ENCODE results near the gene SETD3. TPM values are rescaled to one million over a fixed set of nuclear protein-coding genes. Genes with fewer than 3 reads are reported as not detected.

Gene SETD3
- total RNA-seq, 4 donors from 2014 or later = 135 to 170 (median 148) TPM

DNA sequence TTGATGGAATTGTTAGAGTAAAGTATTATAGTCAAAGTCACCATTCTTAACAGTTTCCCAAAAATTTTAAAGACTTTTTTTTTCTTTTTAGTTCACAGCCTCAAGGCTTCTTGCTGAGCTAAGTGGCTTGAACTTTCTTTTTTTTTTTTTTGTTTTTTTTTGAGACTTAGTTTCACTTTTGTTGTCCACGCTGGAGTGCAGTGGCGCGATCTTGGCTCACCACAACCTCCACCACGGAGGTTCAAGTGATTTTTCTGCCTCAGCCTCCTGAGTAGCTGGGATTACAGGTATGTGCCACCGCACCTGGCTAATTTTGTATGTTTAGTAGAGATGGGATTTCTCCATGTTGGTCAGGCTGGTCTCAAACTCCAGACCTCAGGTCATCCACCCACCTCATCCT is 92.8 kb downstream of the SETD3 start:
- intact Hi-C loops (cut with DNase I) = no loop called here
- Histone ChIP-seq H3K27me3 (peaks cover 0 to 41% (median 0%) of the 10 kb centered on the region in 4 donors), H3K36me3 (no peaks in the 10 kb centered on the region), H3K27ac (replicated peaks in 1 of 4) (no peak overlapping the region), H3K4me1 (peaks cover 0 to 7% (median 5%) of the 10 kb centered on the region in 4 donors), H3K4me3 (no peak overlapping the region), H3K9me3 (no peaks in the 10 kb centered on the region)
- 65% methylated on average over 4 of the region's 5 CpGs for WGBS
- no peak for TF ChIP-seq EP300 (IDR thresholded peaks at IDR 0.05)
- TF ChIP-seq POLR2A (IDR thresholded peaks at IDR 0.05; ENCODE audit: low read depth) = no peak
- TF ChIP-seq, protein P1, sequence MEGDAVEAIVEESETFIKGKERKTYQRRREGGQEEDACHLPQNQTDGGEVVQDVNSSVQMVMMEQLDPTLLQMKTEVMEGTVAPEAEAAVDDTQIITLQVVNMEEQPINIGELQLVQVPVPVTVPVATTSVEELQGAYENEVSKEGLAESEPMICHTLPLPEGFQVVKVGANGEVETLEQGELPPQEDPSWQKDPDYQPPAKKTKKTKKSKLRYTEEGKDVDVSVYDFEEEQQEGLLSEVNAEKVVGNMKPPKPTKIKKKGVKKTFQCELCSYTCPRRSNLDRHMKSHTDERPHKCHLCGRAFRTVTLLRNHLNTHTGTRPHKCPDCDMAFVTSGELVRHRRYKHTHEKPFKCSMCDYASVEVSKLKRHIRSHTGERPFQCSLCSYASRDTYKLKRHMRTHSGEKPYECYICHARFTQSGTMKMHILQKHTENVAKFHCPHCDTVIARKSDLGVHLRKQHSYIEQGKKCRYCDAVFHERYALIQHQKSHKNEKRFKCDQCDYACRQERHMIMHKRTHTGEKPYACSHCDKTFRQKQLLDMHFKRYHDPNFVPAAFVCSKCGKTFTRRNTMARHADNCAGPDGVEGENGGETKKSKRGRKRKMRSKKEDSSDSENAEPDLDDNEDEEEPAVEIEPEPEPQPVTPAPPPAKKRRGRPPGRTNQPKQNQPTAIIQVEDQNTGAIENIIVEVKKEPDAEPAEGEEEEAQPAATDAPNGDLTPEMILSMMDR (IDR thresholded peaks at IDR 0.05) = no peak
- no peak for TF ChIP-seq POLR2AphosphoS5 (IDR thresholded peaks at IDR 0.05)
- DNase-seq (ENCODE audit: extremely low spot score) = no peak

DNA sequence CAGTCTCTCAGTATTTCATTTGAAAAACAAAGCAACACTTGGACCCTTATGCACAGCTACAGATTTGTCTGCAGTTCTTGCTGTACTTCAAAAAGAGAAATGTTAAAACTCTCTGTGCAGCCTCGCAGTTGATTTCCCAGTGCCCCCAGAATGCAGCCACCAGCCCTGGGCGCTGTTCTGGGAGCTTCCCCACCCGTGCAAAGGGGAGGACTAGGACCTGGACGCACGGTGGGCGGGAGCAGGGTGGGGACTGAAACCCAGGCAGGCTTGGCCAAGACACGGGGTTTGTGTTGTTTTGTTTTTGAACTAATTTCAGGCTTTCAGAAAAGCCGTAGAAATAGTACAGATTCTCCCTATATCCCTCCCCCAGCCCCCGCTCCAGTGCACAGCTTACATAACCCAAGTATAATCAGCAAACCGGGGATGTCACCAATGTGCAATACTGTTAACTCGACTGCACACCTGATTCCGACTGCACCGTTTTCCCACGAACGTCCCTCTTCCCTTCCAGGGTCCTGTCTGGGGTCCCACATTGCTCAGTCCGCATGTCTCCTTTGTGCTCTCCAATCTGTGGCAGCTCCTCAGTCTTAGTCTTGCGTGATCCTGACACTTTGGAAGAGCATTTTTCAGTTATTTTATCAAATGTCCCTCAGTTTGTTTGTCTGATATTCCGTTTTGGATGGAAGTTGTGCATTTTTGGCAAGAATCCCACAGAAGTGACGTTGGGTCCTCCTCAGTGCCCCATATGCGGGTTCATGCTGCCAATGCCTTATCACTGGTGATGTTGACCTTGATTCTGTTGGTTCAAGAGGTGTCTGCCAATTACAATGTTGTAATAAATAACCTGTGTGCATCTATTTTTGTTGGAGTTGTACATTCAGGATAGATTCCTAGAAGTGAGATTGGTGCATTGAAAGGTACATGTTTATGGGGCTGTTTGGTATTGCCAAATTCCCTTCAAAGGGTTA is 95.9 kb downstream of the SETD3 start:
- TF ChIP-seq, protein P1 (IDR thresholded peaks at IDR 0.05) = no peak
- peaks cover 0 to 70% (median 0%) of the 10 kb centered on the region in 4 donors for H3K27me3 ChIP-seq

DNA sequence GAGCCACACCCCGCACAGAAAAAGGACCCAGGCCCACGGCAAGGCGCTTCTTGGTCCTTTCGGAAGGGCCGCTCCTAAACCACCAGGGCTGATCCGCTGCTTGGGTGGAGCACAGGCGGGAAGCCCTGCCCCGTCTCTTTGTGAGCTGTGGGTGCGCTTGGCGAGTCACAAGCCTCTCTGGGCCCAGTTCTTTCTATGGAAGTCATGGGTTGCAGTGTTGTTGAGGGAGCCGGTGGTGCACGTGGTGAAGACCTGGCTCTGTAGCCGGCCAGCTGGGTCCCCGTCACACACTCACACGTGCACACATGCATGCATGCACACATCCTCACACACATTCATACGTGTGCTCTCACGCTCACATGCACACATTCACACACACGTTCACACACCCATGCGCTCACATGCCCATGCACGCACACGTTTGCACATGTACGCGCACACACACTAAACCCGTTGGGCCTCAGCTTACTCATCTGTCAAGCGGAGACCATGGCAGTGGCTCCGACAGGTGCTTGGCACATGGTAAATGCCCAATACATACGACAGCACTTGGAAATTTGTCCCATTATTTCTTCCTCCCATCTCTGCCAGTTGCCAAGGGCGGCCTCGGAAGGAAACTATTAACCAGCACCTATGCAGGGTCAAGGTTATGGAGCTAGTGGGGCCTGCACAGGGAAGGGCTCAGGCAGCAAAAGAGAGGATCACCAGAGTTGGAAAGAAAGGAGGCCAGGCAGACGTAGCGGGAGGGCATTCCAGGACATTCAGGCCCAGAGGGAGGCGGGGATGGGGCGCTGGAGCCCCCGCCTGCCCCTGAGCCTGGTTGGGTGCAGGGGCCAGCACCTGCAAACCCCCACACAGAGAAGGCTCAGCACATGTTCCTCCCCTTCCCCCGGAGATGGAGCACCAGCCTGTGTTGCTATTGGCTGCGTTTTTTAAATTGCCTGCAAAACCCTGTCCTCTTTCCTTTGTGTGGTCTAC is 96.9 kb downstream of the SETD3 start:
- Histone ChIP-seq H3K4me3 (no peak overlapping the region), H3K27me3 (peaks cover 0 to 72% (median 0%) of the 10 kb centered on the region in 4 donors), H3K4me1 (no peaks in the 10 kb centered on the region), H3K36me3 (no peaks in the 10 kb centered on the region), H3K27ac (replicated peaks in 1 of 4) (no peak overlapping the region), H3K9me3 (no peaks in the 10 kb centered on the region)
- TF ChIP-seq POLR2AphosphoS5 (IDR thresholded peaks at IDR 0.05) (no peak), POLR2A (IDR thresholded peaks at IDR 0.05; ENCODE audit: low read depth) (no peak), EP300 (IDR thresholded peaks at IDR 0.05) (no peak)
- TF ChIP-seq, protein P1 (IDR thresholded peaks at IDR 0.05) = no peak
- no peak for DNase-seq (ENCODE audit: extremely low spot score)
- intact Hi-C loops (cut with DNase I) = no loop called here
- 80% methylated on average over 25 of the region's 36 CpGs for WGBS

More for the DNA sequence above, 95.9 kb downstream of the SETD3 start:
- Histone ChIP-seq H3K9me3 (no peaks in the 10 kb centered on the region), H3K4me3 (no peak overlapping the region), H3K27ac (replicated peaks in 1 of 4) (no peak overlapping the region), H3K36me3 (no peaks in the 10 kb centered on the region), H3K4me1 (peaks cover 0 to 7% (median 5%) of the 10 kb centered on the region in 4 donors)
- 71% methylated on average over 20 of the region's 20 CpGs for WGBS
- intact Hi-C loops (cut with DNase I) = no loop called here
- no peak for DNase-seq (ENCODE audit: extremely low spot score)

DNA sequence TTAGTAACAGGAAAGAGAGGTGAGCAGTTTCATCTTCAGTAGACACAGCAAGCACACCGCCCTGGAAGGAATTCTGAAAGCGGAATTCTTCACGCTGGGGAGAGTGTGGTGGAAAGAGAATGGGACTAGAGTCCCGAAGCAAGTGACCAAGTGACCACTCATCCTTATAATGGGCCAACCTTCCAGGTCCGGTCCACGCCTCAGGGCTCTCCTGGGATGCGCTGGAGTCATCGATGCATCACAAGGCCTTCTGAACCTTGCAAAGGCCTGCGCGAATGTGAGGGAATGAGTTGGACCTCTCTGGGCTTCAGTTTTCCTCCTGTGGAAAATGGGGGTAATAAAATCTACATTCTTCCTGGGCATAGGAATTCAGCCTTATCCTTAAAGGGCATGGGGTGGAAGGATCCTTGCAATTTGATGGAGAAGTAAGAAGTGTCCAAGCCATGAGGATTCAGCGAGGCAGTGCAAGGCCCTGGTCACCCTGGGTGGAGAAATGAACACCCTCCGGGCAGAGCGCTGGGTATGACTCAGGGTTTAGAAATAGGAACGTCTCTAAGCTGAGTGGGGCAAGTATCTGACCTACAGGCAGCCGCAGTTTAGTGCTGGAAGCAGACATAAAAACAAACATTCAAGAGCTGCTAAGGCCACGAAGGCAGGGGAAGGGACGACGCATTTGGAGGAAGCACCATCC is 97.7 kb downstream of the SETD3 start:
- TF ChIP-seq POLR2A (IDR thresholded peaks at IDR 0.05; ENCODE audit: low read depth) (no peak), EP300 (IDR thresholded peaks at IDR 0.05) (no peak)
- TF ChIP-seq, protein P1 (IDR thresholded peaks at IDR 0.05) = no peak
- DNase-seq (ENCODE audit: extremely low spot score) = no peak
- H3K27me3 ChIP-seq = peaks cover 0 to 78% (median 0%) of the 10 kb centered on the region in 4 donors
- no peak overlapping the region for H3K4me3 ChIP-seq
- no peak overlapping the region for H3K27ac ChIP-seq (replicated peaks in 1 of 4)
- no peaks in the 10 kb centered on the region for H3K36me3 ChIP-seq
- no peaks in the 10 kb centered on the region for H3K9me3 ChIP-seq
- intact Hi-C loops (cut with DNase I) = no loop called here
- WGBS = 73% methylated on average over 18 of the region's 18 CpGs
- no peaks in the 10 kb centered on the region for H3K4me1 ChIP-seq
